GM19463 (cell line): ENCODE data around the gene CEACAM8.
"Not testable (repeated sequence)": the region's sequence is repeated elsewhere in the genome, so short reads cannot be mapped to it uniquely, and the experiment has no call there.

ENCODE experiments used
- ATAC-seq: cut with Tn5 transposase; IDR thresholded peaks from one replicate; pipeline ENCODE4 v1.9.1; 2021; ENCODE audit warnings: mild to moderate bottlenecking, moderate library complexity; ENCODE audit not compliant: unreplicated experiment

The CEACAM8 gene

GRCh38 chr19:42576241-42576640 lies 18.5 kb downstream of the CEACAM8 start:
- no peak for ATAC-seq

GRCh38 chr19:42573642-42574041 lies 21.1 kb downstream of the CEACAM8 start:
- ATAC-seq, result no peak

GRCh38 chr19:42571116-42571515 lies 23.6 kb downstream of the CEACAM8 start:
- ATAC-seq, result no peak

- ATAC-seq, result no peak
Observed at GRCh38 chr19:42569193-42569592, 25.5 kb downstream of the CEACAM8 start.

- no peak for ATAC-seq
Observed at GRCh38 chr19:42568006-42568405, 26.7 kb downstream of the CEACAM8 start.

GRCh38 chr19:42567567-42567966 lies 27.2 kb downstream of the CEACAM8 start:
- ATAC-seq, result no peak

- no peak for ATAC-seq
Observed at GRCh38 chr19:42563352-42564210, 31.1 kb downstream of the CEACAM8 start.

- ATAC-seq, result no peak
Observed at GRCh38 chr19:42561512-42561911, 33.2 kb downstream of the CEACAM8 start.

GRCh38 chr19:42560731-42561130 lies 34.0 kb downstream of the CEACAM8 start:
- ATAC-seq, result no peak

- ATAC-seq, result no peak
Observed at GRCh38 chr19:42558450-42559150, 36.1 kb downstream of the CEACAM8 start.

GRCh38 chr19:42557386-42557871 lies 37.3 kb downstream of the CEACAM8 start:
- not testable (repeated sequence) for ATAC-seq

GRCh38 chr19:42555801-42556200 lies 38.9 kb downstream of the CEACAM8 start:
- no peak for ATAC-seq

GRCh38 chr19:42555317-42555716 lies 39.4 kb downstream of the CEACAM8 start:
- ATAC-seq, result no peak

- no peak for ATAC-seq
Observed at GRCh38 chr19:42554046-42554575, 40.6 kb downstream of the CEACAM8 start.

- no peak for ATAC-seq
Observed at GRCh38 chr19:42553292-42554045, 41.3 kb downstream of the CEACAM8 start.

GRCh38 chr19:42552086-42553065 lies 42.3 kb downstream of the CEACAM8 start:
- ATAC-seq, result no peak

GRCh38 chr19:42550521-42550920 lies 44.2 kb downstream of the CEACAM8 start:
- ATAC-seq, result not testable (repeated sequence)

GRCh38 chr19:42549067-42549466 lies 45.7 kb downstream of the CEACAM8 start:
- not testable (repeated sequence) for ATAC-seq

- no peak for ATAC-seq
Observed at GRCh38 chr19:42548552-42548951, 46.2 kb downstream of the CEACAM8 start.

GRCh38 chr19:42547929-42548328 lies 46.8 kb downstream of the CEACAM8 start:
- ATAC-seq, result no peak
